CMK (cell line): Measurements from ENCODE around the gene RARA.

Experiments
- DNase-seq: peaks from one replicate; pipeline ENCODE4 v3.0.0-alpha.2; 2010; ENCODE audit warnings: low read depth

RARA gene

GRCh38 chr17:40327735-40328385, 18.9 kb downstream of the RARA start:
- no peak for DNase-seq

DNA sequence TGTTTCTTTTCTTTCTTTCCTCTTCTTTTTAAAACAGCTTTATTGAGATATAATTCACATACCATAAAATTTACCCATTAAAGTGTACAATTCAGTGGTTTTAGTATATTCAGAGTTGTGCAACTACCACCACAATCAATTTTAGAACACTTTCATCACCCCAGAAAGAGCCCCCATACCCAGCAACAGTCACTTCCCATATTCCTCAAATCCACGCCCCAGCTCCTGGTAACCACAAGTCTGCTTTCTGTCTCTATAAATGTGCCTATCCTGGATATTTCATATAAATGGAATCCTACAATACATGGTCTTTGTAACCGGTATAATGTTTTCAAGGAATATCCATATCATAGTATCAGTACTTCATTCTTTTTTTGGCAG, 19.4 kb downstream of the RARA start:
- DNase-seq: no peak

- no peak for DNase-seq
These were observed 21.1 kb downstream of the RARA start for GRCh38 chr17:40329839-40330794.

GRCh38 chr17:40330850-40331470, 22.0 kb downstream of the RARA start:
- no peak for DNase-seq

GRCh38 chr17:40331743-40332641, 23.0 kb downstream of the RARA start:
- DNase-seq: no peak

GRCh38 chr17:40333781-40334448, 24.9 kb downstream of the RARA start:
- no peak for DNase-seq

DNA sequence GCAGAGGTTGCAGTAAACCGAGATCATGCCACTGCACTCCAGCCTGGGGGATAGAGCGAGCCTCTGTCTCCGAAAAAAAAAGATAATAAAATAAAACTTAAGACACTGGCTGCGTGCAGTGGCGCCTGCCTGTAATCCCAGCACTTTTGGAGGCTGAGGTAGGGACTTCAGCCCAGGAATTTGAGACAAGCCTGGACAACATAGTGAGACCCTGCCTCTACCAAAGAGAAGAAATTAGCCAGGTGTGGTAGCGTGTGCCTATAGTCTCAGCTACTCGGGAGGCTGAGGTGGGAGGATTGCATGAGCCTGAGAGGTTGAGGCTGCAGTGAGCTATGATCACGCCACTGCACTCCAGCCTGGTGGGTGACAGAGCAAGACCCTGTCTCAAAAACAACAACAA, 26.6 kb downstream of the RARA start:
- no peak for DNase-seq

GRCh38 chr17:40337351-40337750, 28.4 kb downstream of the RARA start:
- DNase-seq: no peak

GRCh38 chr17:40338058-40338457, 29.1 kb downstream of the RARA start:
- DNase-seq: no peak

DNA sequence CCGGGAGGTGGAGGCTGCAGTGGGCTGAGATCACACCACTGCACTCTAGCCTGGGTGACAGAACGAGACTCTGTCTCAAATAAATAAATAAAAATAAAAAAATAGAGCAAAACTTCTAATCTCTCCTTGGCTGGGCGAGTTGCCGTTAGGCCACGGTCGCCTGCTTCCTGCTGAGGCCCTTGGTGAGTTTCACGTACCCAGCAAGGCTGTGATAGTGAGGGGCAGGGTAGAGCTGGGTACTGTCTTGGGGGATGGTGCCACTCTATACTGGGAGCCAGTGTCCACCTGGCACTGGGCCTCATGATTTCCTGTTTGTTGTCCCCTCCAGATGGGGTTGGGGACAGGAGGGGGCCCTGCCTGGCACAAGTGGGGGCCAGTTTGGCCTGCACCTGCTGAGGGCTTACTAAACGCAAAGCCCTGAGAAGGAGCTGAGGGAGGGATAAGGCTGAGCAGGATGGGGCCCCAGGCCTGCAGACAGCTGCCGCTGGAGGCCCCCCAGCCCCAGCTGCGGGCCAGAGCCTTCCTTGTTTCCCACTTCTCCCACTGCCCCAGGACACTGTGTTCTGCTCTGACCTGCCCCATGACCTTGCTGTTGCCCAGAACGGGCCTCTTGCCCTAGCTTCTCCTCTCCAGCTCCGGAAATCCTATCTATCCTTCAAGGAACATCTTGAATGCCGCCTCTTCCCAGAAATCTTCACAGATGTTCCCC, 30.1 kb downstream of the RARA start:
- DNase-seq: no peak

- DNase-seq: no peak
These were observed 31.3 kb downstream of the RARA start for GRCh38 chr17:40340327-40340726.

DNA sequence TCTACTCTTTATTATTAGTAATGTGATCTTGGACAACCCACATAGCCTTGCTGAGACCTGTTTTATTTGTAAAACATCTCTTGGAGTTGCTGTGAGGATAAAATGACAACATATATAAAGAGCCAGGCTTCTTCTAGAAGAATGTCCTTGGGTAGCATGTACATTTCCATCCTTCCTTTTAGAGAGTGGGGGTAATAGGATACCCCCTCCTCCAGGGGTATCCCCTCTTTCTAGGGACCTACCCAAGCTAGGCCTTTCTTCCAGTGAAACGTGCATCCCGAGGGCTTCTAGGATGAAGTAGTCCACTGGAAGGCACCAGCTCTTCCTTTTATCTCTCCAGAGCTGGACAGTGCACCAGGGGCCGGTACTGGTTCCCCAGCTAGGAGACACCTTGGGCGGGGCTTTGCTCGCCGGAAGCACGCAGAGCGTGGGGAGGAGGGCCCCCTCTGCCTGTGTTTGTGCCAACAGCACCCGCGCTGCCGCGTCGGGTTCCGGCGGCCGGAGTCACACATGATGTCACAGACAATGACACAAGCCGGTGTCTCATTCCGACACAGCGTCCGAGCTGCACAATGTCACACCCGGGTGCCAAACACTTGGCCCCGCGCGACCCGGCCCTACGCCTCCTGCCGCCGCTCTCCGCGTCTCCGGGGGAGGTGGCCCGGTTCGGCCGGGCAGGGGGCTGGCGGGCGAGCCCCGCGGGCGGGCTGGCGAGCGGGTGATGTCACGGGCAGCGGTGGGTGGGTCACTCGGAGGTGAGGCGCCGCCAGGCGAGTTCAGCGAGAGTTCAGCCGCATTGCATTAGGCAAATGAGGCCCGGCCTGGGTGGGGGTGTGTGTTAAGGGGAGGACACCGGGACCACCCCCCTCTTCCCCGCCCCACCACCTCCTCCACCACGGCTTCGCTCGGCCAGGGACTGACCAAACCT, 32.2 kb downstream of the RARA start:
- DNase-seq: no peak

DNA sequence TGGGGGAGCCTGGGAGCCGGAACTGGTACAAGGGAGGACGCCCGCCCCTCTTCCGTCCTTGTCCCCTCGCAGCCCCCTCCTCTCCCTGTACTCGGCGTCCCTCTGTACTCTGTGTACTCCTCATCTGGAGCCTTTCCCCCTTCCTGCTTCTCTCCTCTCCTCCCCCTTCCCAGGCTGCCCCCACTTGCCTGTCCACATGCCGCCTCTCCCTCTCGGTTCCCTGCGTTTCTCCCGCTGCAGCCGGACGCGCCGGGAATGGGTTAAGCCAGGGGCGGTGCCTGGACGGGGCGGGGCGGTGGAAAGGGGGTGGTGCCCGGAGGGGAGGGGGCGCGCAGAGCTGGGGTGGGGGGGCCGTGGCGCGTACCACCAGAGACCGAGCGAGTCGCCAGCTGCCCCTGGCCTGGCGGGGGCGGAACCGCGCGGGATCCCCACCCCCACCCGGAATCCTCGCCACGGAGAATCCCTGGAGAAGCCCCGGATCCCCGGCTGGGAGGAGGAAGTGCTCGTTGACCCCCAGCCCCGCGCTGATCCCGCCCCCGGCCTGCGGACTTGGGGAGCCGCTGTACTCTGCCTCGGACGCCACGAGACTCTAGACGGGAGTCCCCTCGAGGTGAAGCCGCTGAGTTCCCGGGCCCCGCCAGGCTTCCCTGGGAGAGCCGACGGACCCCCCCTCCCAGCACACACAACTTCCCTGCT, 33.0 kb downstream of the RARA start:
- DNase-seq: no peak

- no peak for DNase-seq
These were observed 33.7 kb downstream of the RARA start for GRCh38 chr17:40342504-40343218.

- DNase-seq: no peak
These were observed 34.5 kb downstream of the RARA start for GRCh38 chr17:40343219-40344119.

- no peak for DNase-seq
These were observed 35.6 kb downstream of the RARA start for GRCh38 chr17:40344421-40345160.
